ENCODE data around the gene ADAMTS6.

DNA sequence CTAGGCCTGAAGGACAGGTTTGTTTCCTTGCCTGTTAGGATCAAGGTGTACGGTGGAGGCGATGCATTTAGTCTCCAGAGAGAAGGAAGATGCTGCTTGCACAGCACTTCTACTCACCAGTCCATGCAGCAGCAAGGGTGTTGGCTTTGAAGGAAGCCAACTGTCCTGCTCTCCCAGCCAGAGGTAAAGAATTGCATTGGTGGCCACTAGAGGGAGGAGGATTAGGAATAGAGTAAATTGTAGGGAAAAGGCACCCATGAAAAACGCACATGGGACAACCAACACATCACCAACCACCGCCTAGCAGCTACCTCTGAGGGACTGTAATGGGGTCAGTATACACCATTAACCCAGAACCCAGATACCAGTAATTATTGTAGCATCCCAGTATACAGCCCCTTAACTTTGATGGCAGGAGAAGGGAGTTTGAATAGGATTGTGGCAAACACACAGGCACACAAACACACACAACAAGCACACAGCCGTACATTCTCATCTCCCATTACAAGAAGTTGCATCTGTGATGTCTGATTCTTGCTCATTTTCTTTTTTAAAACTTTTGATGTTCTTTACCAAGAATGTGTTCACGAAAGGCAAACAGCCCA, 267.7 kb downstream of the ADAMTS6 start:
- no peak for TF ChIP-seq EP300 (IDR thresholded peaks at IDR 0.05; ENCODE audit: borderline replicate concordance)
- no peak for TF ChIP-seq CEBPB (IDR thresholded peaks at IDR 0.05)
- no peak for TF ChIP-seq FOXM1 (IDR thresholded peaks at IDR 0.05; ENCODE audit: borderline replicate concordance, low read depth)

Data from Ishikawa (cell line).